ENCODE measurements around the gene ANKFN1.

GRCh38 chr17:56499799-56500388 is 346.6 kb downstream of the ANKFN1 start:
- TF ChIP-seq JUND (IDR thresholded peaks at IDR 0.05; ENCODE audit: low read depth, low read length) (no peak), MAX (IDR thresholded peaks at IDR 0.05; ENCODE audit: low read depth, low read length) (no peak), CTCF (IDR thresholded peaks at IDR 0.05 in 2 of 3, conservative IDR thresholded peaks at IDR 0.05 in 1 of 3; ENCODE audit: control insufficient read depth in 2 of 3, extremely low read depth in 1 of 3, insufficient read depth in 1 of 3, low read depth in 3 of 3, low read length in 3 of 3) (peak in 1 of 3 experiments; percentile 26; a peak in 1 of 6 replicates), POLR2A (IDR thresholded peaks at IDR 0.05; ENCODE audit: low read depth, low read length) (no peak), EZH2 (IDR thresholded peaks at IDR 0.05; ENCODE audit: borderline replicate concordance, control insufficient read depth, low read depth, low read length) (no peak), NR2F1 (conservative IDR thresholded peaks at IDR 0.05) (no peak), EP300 (IDR thresholded peaks at IDR 0.05; ENCODE audit: borderline replicate concordance in 1 of 2, control insufficient read depth in 1 of 2, low read depth in 2 of 2, low read length in 2 of 2) (no peak), POLR2AphosphoS5 (IDR thresholded peaks at IDR 0.05; ENCODE audit: low read length) (no peak), POU2F2 (IDR thresholded peaks at IDR 0.05; ENCODE audit: borderline replicate concordance, low read depth, low read length) (no peak), CBX3 (IDR thresholded peaks at IDR 0.05; ENCODE audit: borderline replicate concordance, low read depth) (no peak), YY1 (IDR thresholded peaks at IDR 0.05; ENCODE audit: low read depth, low read length) (no peak), USF1 (IDR thresholded peaks at IDR 0.05; ENCODE audit: borderline replicate concordance, extremely low read length, insufficient read depth, low read depth, low read length) (no peak)
